ENCODE measurements around the gene ZNRF3.

ZNRF3 gene

GRCh38 chr22:29050457-29050856, 167.1 kb downstream of the ZNRF3 start:
- Histone ChIP-seq H3K4me3 (replicated peaks; ENCODE audit: low read depth, low read length) (no peak overlapping the region), H3K36me3 (ENCODE audit: control insufficient read depth, insufficient read depth, low read length) (no peaks in the 10 kb centered on the region), H3K27me3 (replicated peaks; ENCODE audit: control insufficient read depth, insufficient read depth, low read length) (peaks cover 1% of the 10 kb centered on the region; the same call in 1 of the 2 replicates)
- TF ChIP-seq CTCF (IDR thresholded peaks at IDR 0.05; ENCODE audit: insufficient read depth, low read length, poor library complexity, severe bottlenecking): no peak
- no peak for DNase-seq (ENCODE audit: extremely low read depth, insufficient read length)

- H3K36me3 ChIP-seq (ENCODE audit: control insufficient read depth, insufficient read depth, low read length): no peaks in the 10 kb centered on the region
- peaks cover 4% of the 10 kb centered on the region for H3K27me3 ChIP-seq (replicated peaks; ENCODE audit: control insufficient read depth, insufficient read depth, low read length)
- no peak for TF ChIP-seq CTCF (IDR thresholded peaks at IDR 0.05; ENCODE audit: insufficient read depth, low read length, poor library complexity, severe bottlenecking)
- H3K4me3 ChIP-seq (replicated peaks; ENCODE audit: low read depth, low read length): no peak overlapping the region
- DNase-seq (ENCODE audit: extremely low read depth, insufficient read length): no peak
Observed at GRCh38 chr22:29053048-29053702, 169.8 kb downstream of the ZNRF3 start.

GRCh38 chr22:29054251-29054767, 170.9 kb downstream of the ZNRF3 start:
- no peak overlapping the region for H3K4me3 ChIP-seq (replicated peaks; ENCODE audit: low read depth, low read length)
- DNase-seq (ENCODE audit: extremely low read depth, insufficient read length): no peak
- no peaks in the 10 kb centered on the region for H3K36me3 ChIP-seq (ENCODE audit: control insufficient read depth, insufficient read depth, low read length)
- TF ChIP-seq CTCF (IDR thresholded peaks at IDR 0.05; ENCODE audit: insufficient read depth, low read length, poor library complexity, severe bottlenecking): no peak
- peaks cover 4% of the 10 kb centered on the region for H3K27me3 ChIP-seq (replicated peaks; ENCODE audit: control insufficient read depth, insufficient read depth, low read length)

GRCh38 chr22:29055192-29055830, 171.9 kb downstream of the ZNRF3 start:
- no peak overlapping the region for H3K4me3 ChIP-seq (replicated peaks; ENCODE audit: low read depth, low read length)
- no peak for DNase-seq (ENCODE audit: extremely low read depth, insufficient read length)
- peaks cover 4% of the 10 kb centered on the region for H3K27me3 ChIP-seq (replicated peaks; ENCODE audit: control insufficient read depth, insufficient read depth, low read length)
- TF ChIP-seq CTCF (IDR thresholded peaks at IDR 0.05; ENCODE audit: insufficient read depth, low read length, poor library complexity, severe bottlenecking): no peak
- H3K36me3 ChIP-seq (ENCODE audit: control insufficient read depth, insufficient read depth, low read length): no peaks in the 10 kb centered on the region

- H3K36me3 ChIP-seq (ENCODE audit: control insufficient read depth, insufficient read depth, low read length): no peaks in the 10 kb centered on the region
- H3K4me3 ChIP-seq (replicated peaks; ENCODE audit: low read depth, low read length): no peak overlapping the region
- no peak for DNase-seq (ENCODE audit: extremely low read depth, insufficient read length)
- peaks cover 4% of the 10 kb centered on the region for H3K27me3 ChIP-seq (replicated peaks; ENCODE audit: control insufficient read depth, insufficient read depth, low read length)
- no peak for TF ChIP-seq CTCF (IDR thresholded peaks at IDR 0.05; ENCODE audit: insufficient read depth, low read length, poor library complexity, severe bottlenecking)
Observed at GRCh38 chr22:29056472-29056871, 173.1 kb downstream of the ZNRF3 start.
